T-helper 2 cell treated with Interferon-gamma antibody and Interleukin-4, amounts not matched to agents 100 ng/mL and 5 ng/mL, for 36 hours (primary cell): ENCODE measurements around the gene KCNN4. TPM values are rescaled to one million over a fixed set of nuclear protein-coding genes. Genes with fewer than 3 reads are reported as not detected.

Experiments
- intact Hi-C: fragments of 100-400 bp; cut with micrococcal nuclease; formaldehyde crosslinking; loops from one replicate; pipeline ENCODE4 v1.15.1; 2023
- total RNA-seq: library from RNA; stranded (reverse); gene quantifications from 2 replicates; pipeline ENCODE4 v1.2.3, GENCODE V29; 2022

KCNN4 gene
- total RNA-seq, 1 donor from 2014 or later: 39.9 TPM

DNA sequence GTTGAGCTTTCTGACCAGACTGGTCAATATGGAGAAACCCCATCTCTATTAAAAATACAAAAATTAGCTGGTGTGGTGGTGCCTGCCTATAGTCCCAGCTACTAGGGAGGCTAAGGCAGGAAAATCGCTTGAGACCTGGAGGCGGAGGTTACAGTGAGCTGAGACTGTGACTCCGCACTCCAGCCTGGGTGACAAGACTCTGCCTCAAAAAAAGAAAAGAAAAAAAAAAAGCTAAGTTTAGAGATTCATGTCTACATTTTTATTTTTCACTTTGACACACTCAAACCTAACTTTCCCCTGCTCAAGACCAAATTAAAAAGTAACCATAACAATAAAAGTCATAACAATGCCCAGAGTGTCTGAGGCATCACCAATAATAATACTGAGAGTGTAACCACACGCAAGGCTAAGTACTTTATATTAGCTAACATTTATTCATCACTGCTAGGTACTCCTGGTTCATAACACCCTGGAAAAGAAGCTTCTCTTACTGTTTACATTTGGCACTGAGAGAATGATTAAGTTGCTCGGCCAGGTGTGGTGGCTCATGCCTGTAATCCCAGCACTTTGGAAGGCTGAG lies 59.2 kb downstream of the KCNN4 start:
- intact Hi-C loops: loop anchor here (5.0 kb wide), 1 partner anchor 114 kb away; no protein-coding TSS in a partner anchor

DNA sequence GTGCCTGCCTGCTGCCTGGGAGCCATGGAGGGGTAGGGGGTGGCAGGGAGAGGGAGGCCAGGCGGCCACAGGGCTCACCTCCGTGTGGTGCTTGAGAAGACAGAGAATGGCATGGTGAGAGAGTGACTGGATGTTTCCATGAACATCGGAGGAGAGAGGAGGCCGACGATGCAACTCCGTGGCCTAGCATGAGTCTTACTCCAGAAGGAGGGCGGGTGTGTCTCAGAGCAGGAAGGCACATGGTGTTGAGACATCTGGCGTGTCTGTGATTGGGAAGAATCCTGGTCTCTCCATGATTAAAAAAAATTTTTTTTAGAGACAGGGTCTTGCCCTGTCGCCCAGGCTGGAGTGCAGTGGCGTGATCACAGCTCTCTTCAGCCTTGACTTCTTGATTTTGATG lies 59.8 kb downstream of the KCNN4 start:
- intact Hi-C loops: loop anchor here (5.0 kb wide), 1 partner anchor 114 kb away; no protein-coding TSS in a partner anchor

DNA sequence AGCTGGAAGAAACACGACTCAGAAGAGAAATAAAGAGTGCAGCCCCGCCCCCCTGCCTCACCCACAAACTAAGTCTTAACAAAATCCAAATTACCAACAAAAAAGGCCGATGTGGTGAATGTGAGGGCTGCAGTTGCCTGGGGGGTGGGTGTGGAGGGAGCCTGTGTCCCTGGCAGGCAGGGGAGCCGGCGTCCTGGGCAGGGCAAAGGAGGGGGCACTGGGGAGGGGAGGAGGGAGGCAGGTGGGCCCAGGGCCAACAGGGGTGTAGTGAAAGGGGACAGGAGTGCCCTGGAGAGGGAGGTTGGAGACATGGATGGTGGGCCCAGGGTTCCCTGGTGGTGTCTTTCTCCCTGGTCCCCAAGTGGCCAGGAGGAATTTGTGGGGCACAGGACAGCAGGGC lies 60.9 kb downstream of the KCNN4 start:
- intact Hi-C loops: loop anchor here (5.0 kb wide), 1 partner anchor 113 kb away; no protein-coding TSS in a partner anchor

DNA sequence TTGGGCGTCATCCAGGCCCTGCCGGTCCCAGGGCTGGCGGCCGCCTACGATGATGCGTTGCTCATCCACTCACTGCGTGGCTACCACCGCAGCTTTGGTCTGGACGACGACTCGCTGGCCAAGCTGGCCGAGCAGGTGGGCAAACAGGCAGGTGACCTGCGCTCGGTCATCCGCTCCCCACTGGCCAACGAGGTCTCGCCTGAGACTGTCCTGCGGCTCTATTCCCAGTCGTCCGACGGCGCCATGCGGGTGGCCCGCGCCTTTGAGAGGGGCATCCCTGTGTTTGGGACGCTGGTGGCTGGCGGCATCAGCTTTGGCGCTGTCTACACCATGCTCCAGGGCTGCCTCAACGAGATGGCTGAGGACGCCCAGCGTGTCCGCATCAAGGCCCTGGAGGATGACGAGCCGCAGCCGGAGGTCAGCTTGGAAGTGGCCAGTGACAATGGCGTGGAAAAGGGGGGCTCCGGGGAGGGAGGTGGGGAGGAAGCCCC lies 61.4 kb downstream of the KCNN4 start:
- intact Hi-C loops: no loop called here

DNA sequence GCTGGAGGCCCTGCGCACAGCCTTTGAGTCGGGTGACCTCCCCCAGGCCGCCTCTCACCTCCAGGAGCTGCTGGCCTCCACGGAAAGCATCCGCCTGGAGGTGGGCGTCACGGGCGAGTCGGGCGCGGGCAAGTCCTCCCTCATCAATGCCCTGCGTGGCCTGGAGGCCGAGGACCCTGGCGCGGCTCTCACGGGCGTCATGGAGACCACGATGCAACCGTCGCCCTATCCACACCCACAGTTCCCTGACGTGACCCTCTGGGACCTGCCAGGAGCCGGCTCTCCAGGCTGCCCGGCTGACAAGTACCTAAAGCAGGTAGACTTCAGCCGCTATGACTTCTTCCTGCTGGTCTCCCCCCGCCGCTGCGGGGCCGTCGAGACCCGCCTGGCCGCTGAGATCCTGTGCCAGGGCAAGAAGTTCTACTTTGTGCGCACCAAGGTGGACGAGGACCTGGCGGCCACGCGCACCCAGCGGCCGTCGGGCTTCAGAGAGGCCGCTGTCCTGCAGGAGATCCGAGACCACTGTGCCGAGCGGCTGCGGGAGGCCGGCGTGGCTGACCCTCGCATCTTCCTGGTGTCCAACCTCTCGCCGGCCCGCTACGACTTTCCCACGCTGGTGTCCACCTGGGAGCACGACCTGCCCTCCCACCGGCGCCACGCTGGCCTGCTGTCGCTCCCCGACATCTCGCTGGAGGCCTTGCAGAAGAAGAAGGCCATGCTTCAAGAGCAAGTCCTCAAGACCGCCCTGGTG lies 62.0 kb downstream of the KCNN4 start:
- intact Hi-C loops: no loop called here

Other genes starting within 250 kb of the KCNN4 start
- 3.1 and 3.7 TPM in 2 replicates for gene ZNF575, start 247.8 kb downstream of the KCNN4 start, total RNA-seq
- gene XRCC1, start 205.4 kb downstream of the KCNN4 start, total RNA-seq: 34.6 and 36.2 TPM in 2 replicates
- 7.0 and 9.9 TPM in 2 replicates for gene PINLYP, start 205.2 kb downstream of the KCNN4 start, total RNA-seq
- 13.8 and 14.9 TPM in 2 replicates for gene IRGQ, start 184.8 kb downstream of the KCNN4 start, total RNA-seq
- 15.6 and 17.5 TPM in 2 replicates for gene ZNF576, start 184.4 kb downstream of the KCNN4 start, total RNA-seq
- 0.59 and 0.82 TPM in 2 replicates for gene SRRM5, start 168.9 kb downstream of the KCNN4 start, total RNA-seq
- gene ZNF428, start 161.3 kb downstream of the KCNN4 start, total RNA-seq: 29.0 TPM in 2 replicates
- 0.16 TPM in 2 replicates for gene CADM4, start 141.1 kb downstream of the KCNN4 start, total RNA-seq
- 11.7 and 12.5 TPM in 2 replicates for gene PLAUR, start 110.8 kb downstream of the KCNN4 start, total RNA-seq
- gene IRGC, start 64.9 kb downstream of the KCNN4 start, total RNA-seq: not detected in 2 replicates
- 71.9 and 73.9 TPM in 2 replicates for gene SMG9, start 26.0 kb downstream of the KCNN4 start, total RNA-seq
- 0.45 and 0.57 TPM in 2 replicates for gene LYPD5, start 21.5 kb upstream of the KCNN4 start, total RNA-seq
- 6.9 and 7.8 TPM in 2 replicates for gene ZNF283, start 46.3 kb upstream of the KCNN4 start, total RNA-seq
- gene ZNF404, start 103.0 kb upstream of the KCNN4 start, total RNA-seq: 1.2 and 1.5 TPM in 2 replicates
- 13.9 and 14.4 TPM in 2 replicates for gene ZNF45, start 154.3 kb upstream of the KCNN4 start, total RNA-seq
- 0.75 and 0.77 TPM in 2 replicates for gene ZNF221, start 170.3 kb upstream of the KCNN4 start, total RNA-seq
- 6.2 and 6.8 TPM in 2 replicates for gene ZNF155, start 203.2 kb upstream of the KCNN4 start, total RNA-seq
- gene ZNF230, start 222.0 kb upstream of the KCNN4 start, total RNA-seq: 3.7 and 5.5 TPM in 2 replicates
- 2.0 and 2.7 TPM in 2 replicates for gene ZNF222, start 244.4 kb upstream of the KCNN4 start, total RNA-seq